ENCODE data around the gene ANKRD12. TPM values are rescaled to one million over a fixed set of nuclear protein-coding genes. Genes with fewer than 3 reads are reported as not detected.

ANKRD12 gene
- total RNA-seq, 2 experiments from 2014 or later: 160 to 164 TPM

DNA sequence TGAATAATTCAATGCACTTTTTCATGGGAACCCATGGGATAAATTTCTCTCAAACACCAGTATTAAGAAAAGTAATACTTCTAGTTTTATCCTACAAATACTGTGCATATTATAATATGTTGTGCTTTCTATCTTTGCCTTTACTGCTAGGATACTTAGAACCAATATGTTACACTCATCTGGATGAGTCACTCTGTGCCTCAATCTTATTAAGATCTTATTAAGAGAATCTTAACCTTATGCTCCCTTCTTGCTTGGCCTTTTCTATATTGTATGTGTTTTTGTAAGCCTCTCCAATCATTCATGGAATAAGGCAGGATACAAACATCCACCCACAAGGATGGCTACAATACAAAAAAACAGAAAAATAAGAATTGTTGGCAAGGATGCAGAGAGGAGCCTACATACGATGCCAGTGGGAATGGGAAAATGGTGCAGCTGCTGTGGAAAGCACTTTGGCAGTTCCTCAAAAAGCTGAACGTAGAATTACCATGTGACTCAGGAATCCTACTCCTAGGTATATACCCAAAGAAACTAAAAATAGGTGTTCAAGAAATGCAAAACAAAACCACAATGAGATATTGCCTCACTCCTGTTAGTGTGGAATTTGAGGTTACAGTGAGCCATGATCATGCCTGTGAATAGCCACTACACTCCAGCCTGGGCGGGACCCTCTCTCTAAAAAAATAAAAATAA, 187.3 kb downstream of the ANKRD12 start:
- POLR2A ChIA-PET: no interaction called here
- peaks cover 0 to 9% of the 10 kb centered on the region in 2 experiments for H3K9me3 ChIP-seq (ENCODE audit: control insufficient read depth in 1 of 2, insufficient read depth in 1 of 2, low read length in 2 of 2)
- H3K36me3 ChIP-seq (ENCODE audit: insufficient read depth, low read length): no peaks in the 10 kb centered on the region
- peaks cover 3% of the 10 kb centered on the region for H3K9me3 Mint-ChIP-seq
- H3K4me3 ChIP-seq (ENCODE audit: low read length): no peak overlapping the region
- peaks cover 0 to 16% of the 10 kb centered on the region in 2 experiments for H3K27me3 ChIP-seq (ENCODE audit: control insufficient read depth in 1 of 2, insufficient read depth in 2 of 2, low read length in 2 of 2)
- H3K27ac Mint-ChIP-seq: no peak overlapping the region
- TF ChIP-seq, protein P1, sequence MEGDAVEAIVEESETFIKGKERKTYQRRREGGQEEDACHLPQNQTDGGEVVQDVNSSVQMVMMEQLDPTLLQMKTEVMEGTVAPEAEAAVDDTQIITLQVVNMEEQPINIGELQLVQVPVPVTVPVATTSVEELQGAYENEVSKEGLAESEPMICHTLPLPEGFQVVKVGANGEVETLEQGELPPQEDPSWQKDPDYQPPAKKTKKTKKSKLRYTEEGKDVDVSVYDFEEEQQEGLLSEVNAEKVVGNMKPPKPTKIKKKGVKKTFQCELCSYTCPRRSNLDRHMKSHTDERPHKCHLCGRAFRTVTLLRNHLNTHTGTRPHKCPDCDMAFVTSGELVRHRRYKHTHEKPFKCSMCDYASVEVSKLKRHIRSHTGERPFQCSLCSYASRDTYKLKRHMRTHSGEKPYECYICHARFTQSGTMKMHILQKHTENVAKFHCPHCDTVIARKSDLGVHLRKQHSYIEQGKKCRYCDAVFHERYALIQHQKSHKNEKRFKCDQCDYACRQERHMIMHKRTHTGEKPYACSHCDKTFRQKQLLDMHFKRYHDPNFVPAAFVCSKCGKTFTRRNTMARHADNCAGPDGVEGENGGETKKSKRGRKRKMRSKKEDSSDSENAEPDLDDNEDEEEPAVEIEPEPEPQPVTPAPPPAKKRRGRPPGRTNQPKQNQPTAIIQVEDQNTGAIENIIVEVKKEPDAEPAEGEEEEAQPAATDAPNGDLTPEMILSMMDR (IDR thresholded peaks at IDR 0.05): no peak
- no peak for DNase-seq
- no peak overlapping the region for H3K4me3 Mint-ChIP-seq
- no peaks in the 10 kb centered on the region for H3K4me1 ChIP-seq (ENCODE audit: insufficient read depth, low read length)
- H3K4me1 Mint-ChIP-seq (ENCODE audit: low read depth): no peaks in the 10 kb centered on the region
- H3K27me3 Mint-ChIP-seq: peaks cover 19% of the 10 kb centered on the region
- no peak for ATAC-seq (ENCODE audit: poor library complexity)
- intact Hi-C loops (cut with DNase I, micrococcal nuclease): no loop called here
- H3K36me3 Mint-ChIP-seq (ENCODE audit: low read depth): no peaks in the 10 kb centered on the region
- H3K27ac ChIP-seq (ENCODE audit: low read depth in 1 of 2, low read length in 2 of 2): no peak overlapping the region
- CTCF ChIA-PET: no interaction called here

DNA sequence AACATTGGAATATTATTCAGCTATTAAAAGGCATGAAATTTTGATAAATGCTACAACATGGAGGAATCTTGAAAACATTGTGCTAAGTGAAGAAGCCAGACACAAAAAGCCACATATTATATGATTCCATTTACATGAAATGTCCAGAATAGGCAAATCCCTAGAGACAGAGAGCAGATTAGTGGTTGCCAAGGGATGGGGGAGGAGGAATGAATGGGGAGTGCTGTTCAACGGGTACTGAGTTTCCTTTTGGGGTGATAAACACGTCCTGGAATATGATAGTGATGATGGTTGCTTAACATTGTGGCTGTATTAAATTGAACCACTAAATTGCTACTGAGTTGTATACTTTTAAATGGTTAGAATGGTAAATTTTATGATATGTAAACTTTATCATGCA, 189.1 kb downstream of the ANKRD12 start:
- POLR2A ChIA-PET: no interaction called here
- no peaks in the 10 kb centered on the region for H3K9me3 ChIP-seq (ENCODE audit: control insufficient read depth in 1 of 2, insufficient read depth in 1 of 2, low read length in 2 of 2)
- H3K4me1 ChIP-seq (ENCODE audit: insufficient read depth, low read length): no peaks in the 10 kb centered on the region
- intact Hi-C loops (cut with DNase I, micrococcal nuclease): no loop called here
- TF ChIP-seq, protein P1 (IDR thresholded peaks at IDR 0.05): no peak
- Mint-ChIP-seq H3K9me3 (no peaks in the 10 kb centered on the region), H3K36me3 (ENCODE audit: low read depth) (no peaks in the 10 kb centered on the region), H3K27ac (no peak overlapping the region), H3K4me3 (no peak overlapping the region), H3K4me1 (ENCODE audit: low read depth) (no peaks in the 10 kb centered on the region), H3K27me3 (peaks cover 15% of the 10 kb centered on the region)
- CTCF ChIA-PET: interaction anchor here (0.7 kb wide), 1 partner anchor 252 kb away, joined by 3 read pairs; no protein-coding TSS in a partner anchor
- no peaks in the 10 kb centered on the region for H3K36me3 ChIP-seq (ENCODE audit: insufficient read depth, low read length)
- peaks cover 0 to 10% of the 10 kb centered on the region in 2 experiments for H3K27me3 ChIP-seq (ENCODE audit: control insufficient read depth in 1 of 2, insufficient read depth in 2 of 2, low read length in 2 of 2)
- H3K4me3 ChIP-seq (ENCODE audit: low read length): no peak overlapping the region
- DNase-seq: no peak
- H3K27ac ChIP-seq (ENCODE audit: low read depth in 1 of 2, low read length in 2 of 2): no peak overlapping the region
- ATAC-seq (ENCODE audit: poor library complexity): no peak

DNA sequence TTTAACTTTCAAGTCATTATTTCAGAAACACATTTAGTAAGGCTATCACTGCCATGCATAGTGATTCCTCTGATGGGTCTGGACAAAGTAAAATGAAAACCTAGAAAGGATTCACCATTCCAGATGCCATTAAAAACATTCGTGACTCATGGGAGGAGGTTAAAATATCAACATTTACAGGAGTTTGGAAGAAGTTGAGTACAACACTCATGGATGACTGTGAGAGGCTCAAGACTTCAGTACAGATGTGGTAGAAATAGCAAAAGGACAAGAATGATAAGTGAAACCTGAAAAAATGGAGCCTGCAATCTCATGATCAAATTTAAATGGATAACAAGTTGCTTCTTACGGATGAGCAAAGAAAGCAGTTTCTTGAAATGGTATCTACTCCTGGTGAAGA, 192.2 kb downstream of the ANKRD12 start:
- ChIA-PET CTCF (no interaction called here), POLR2A (no interaction called here)
- peaks cover 0 to 7% of the 10 kb centered on the region in 2 experiments for H3K27me3 ChIP-seq (ENCODE audit: control insufficient read depth in 1 of 2, insufficient read depth in 2 of 2, low read length in 2 of 2)
- Mint-ChIP-seq H3K27me3 (no peaks in the 10 kb centered on the region), H3K4me1 (ENCODE audit: low read depth) (peaks cover 2% of the 10 kb centered on the region), H3K27ac (no peak overlapping the region), H3K9me3 (no peaks in the 10 kb centered on the region), H3K4me3 (no peak overlapping the region), H3K36me3 (ENCODE audit: low read depth) (peaks cover 1% of the 10 kb centered on the region)
- TF ChIP-seq, protein P1 (IDR thresholded peaks at IDR 0.05): no peak
- H3K27ac ChIP-seq (ENCODE audit: low read depth in 1 of 2, low read length in 2 of 2): no peak overlapping the region
- H3K9me3 ChIP-seq (ENCODE audit: control insufficient read depth in 1 of 2, insufficient read depth in 1 of 2, low read length in 2 of 2): peaks cover 0 to 2% of the 10 kb centered on the region in 2 experiments
- peaks cover 4% of the 10 kb centered on the region for H3K4me1 ChIP-seq (ENCODE audit: insufficient read depth, low read length)
- ATAC-seq (ENCODE audit: poor library complexity) (no peak), DNase-seq (no peak)
- intact Hi-C loops (cut with DNase I, micrococcal nuclease): no loop called here
- no peaks in the 10 kb centered on the region for H3K36me3 ChIP-seq (ENCODE audit: insufficient read depth, low read length)
- no peak overlapping the region for H3K4me3 ChIP-seq (ENCODE audit: low read length)

All from CD4-positive, alpha-beta T cell (primary cell).